Measurements from ENCODE around the gene PPP4R3A.
"Not testable (repeated sequence)": the region's sequence is repeated elsewhere in the genome, so short reads cannot be mapped to it uniquely, and the experiment has no call there.

The PPP4R3A gene

GRCh38 chr14:91409928-91410718 lies 100.0 kb downstream of the PPP4R3A start:
- no peak for DNase-seq

- DNase-seq: not testable (repeated sequence)
Measured at GRCh38 chr14:91409240-91409639, 100.9 kb downstream of the PPP4R3A start.

Data from amygdala (tissue), 56 donors.